Fibroblast of upper back skin (primary cell): Measurements from ENCODE around the gene SCARF2.
"Not testable (repeated sequence)": the region's sequence is repeated elsewhere in the genome, so short reads cannot be mapped to it uniquely, and the experiment has no call there.

Experiments
- DNase-seq: peaks from one replicate; pipeline ENCODE4 v3.0.0-alpha.2; 2013

Gene SCARF2

GRCh38 chr22:20463324-20464095 is 25.9 kb upstream of the SCARF2 start:
- DNase-seq: no peak

GRCh38 chr22:20459862-20460261 is 22.2 kb upstream of the SCARF2 start:
- no peak for DNase-seq

GRCh38 chr22:20459152-20459542 is 21.5 kb upstream of the SCARF2 start:
- DNase-seq: no peak

- DNase-seq: no peak
Measured at GRCh38 chr22:20458530-20459151, 21.0 kb upstream of the SCARF2 start.

GRCh38 chr22:20457506-20458240 is 20.0 kb upstream of the SCARF2 start:
- DNase-seq: no peak

GRCh38 chr22:20456722-20457076 is 19.1 kb upstream of the SCARF2 start:
- DNase-seq: no peak

- peak; percentile 85 for DNase-seq
Measured at GRCh38 chr22:20456064-20456721, 18.6 kb upstream of the SCARF2 start.

- no peak for DNase-seq
Measured at GRCh38 chr22:20455709-20456063, 18.1 kb upstream of the SCARF2 start.

DNA sequence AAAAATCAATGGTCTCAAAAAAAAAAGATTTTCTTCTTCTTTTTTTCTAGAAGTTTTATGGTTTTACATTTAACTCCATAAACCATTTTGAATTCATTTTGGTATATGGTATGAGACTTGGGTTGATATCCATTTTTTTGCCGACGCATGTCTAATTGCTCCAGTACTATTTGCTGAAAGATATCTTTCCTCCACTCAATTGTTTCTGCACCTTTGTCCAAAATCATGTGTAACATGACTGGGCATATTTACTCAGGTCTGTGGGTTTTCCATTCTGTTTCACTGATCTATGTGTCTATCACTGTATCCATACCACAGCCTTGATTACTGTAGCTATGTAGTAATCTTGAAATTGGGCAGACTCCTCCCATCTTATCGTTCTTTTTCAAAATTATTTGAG is 15.6 kb upstream of the SCARF2 start:
- DNase-seq: no peak

DNA sequence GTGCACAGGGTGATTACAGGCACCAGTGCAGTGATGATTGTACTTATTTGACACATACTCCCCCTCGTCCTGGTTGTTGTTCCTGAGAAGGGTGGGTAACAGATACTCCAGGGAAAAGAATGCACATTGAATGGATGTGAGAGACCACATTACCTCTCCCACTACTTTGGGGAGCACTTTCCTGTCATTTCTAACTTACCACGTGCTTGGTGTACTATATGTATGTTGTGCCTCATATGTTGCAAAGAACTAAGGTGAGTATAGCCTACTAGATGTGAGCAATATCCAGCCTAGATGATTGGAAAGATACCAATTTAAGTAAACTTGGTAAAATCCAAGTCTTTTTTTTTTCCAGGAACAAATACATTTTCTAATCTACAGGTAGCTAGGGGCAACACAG is 14.3 kb upstream of the SCARF2 start:
- no peak for DNase-seq

DNA sequence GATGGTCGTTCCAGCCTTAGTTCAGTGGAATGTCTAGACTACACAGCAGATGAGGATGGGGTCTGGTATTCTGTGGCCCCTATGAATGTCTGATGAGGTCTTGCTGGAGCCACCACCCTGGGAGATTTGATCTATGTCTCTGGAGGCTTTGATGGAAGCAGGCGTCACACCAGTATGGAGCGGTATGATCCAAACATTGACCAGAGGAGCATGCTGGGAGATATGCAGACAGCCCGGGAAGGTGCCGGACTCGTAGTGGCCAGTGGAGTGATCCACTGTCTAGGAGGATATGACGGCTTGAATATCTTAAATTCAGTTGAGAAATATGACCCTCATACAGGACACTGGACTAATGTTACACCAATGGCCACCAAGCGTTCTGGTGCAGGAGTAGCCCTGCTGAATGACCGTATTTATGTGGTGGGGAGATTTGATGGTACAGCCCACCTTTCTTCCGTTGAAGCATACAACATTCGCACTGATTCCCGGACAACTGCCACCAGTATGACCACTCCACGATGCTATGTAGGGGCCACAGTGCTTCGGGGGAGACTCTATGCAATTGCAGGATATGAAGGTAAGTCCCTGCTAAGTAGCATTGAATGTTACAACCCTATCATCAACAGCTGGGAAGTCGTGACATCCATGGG is 13.6 kb upstream of the SCARF2 start:
- DNase-seq: not testable (repeated sequence)

DNA sequence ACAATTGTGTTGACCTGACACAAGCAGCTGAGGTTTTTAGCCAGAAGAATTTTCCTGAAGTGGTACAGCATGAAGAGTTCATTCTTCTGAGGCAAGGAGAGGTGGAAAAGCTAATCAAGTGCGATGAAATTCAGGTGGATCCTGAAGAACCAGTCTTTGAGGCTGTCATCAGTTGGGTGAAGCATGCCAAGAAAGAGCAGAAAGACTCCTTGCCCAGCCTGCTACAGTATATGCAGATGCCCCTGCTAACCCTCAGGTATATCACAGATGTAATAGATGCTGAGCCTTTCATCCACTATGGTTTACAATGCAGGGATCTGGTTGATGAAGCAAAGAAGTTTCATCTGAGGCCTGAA is 12.9 kb upstream of the SCARF2 start:
- no peak for DNase-seq

GRCh38 chr22:20449819-20450550 is 12.4 kb upstream of the SCARF2 start:
- no peak for DNase-seq

GRCh38 chr22:20448630-20449029 is 11.0 kb upstream of the SCARF2 start:
- DNase-seq: no peak

DNA sequence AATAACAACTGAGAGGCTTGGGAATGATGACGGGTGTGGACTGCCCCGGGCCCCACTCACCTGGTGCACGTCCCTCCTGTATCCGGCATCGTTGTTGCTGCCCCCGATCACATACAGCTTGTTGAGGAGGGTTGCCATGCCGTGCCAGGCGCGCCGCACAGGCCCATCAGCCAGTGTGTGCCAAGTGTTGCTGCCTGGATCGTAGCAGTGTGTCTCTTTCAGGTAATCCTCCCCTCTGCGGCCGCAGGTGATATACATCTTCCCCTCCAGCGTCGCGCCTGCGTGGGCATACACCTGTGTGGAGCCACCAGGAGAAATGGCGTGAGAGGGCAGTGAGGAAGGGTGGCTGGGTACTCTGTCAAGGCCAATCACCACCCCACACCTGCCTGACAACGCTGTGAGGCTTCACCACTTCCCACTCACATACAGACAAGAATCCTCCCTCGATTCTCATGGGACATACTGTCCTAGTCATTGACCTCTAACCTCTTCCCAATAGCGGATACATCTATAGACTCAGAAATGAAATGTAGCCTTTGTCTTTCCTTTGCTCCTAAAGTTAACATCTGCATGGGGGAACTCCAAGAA is 8.9 kb upstream of the SCARF2 start:
- DNase-seq: no peak

DNA sequence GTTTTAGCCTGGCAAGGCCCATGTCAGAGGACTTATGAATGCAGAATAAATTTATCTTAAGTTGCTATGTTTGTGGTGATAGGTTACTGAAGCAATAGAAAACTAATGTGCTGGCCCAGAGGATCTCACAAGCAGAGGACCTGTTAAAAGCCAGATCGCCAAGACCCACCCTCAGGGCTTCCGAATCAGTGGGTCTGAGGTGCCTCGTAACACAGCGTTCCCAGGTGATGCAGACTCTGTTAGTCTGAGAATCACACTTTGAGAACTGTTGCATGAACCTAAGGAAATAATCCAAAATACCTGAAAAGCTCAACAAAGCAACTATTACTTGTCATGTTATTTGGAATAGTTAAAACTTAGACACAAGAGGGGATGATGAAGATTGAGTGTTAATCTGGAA is 6.7 kb upstream of the SCARF2 start:
- no peak for DNase-seq

- no peak for DNase-seq
Measured at GRCh38 chr22:20442485-20443284, 5.1 kb upstream of the SCARF2 start.

- DNase-seq: no peak
Measured at GRCh38 chr22:20441631-20442484, 4.2 kb upstream of the SCARF2 start.

- DNase-seq: no peak
Measured at GRCh38 chr22:20440637-20441591, 3.3 kb upstream of the SCARF2 start.
